Hepatocyte (in vitro differentiated cells): ENCODE results near the gene FBN1. TPM values are rescaled to one million over a fixed set of nuclear protein-coding genes. Genes with fewer than 3 reads are reported as not detected.

Source experiments
- DNase-seq: peaks from one replicate; pipeline ENCODE4 v3.0.0-alpha.2; 2016; ENCODE audit warnings: low spot score
- H2AFZ ChIP-seq: fragments of 200-600 bp; sonication (generic); 2 replicates; pipeline ENCODE4 v1.6.0; 2016; ENCODE audit warnings: antibody characterized with exemption, mild to moderate bottlenecking
- H3K27ac ChIP-seq: fragments of 200-600 bp; sonication (generic); 2 replicates; pipeline ENCODE4 v1.5.1; 2016; ENCODE audit warnings: mild to moderate bottlenecking
- H3K27me3 ChIP-seq: fragments of 200-600 bp; sonication (generic); 2 replicates; pipeline ENCODE4 v1.6.1; 2016
- H3K36me3 ChIP-seq: fragments of 200-600 bp; sonication (generic); replicated peaks from 2 replicates; pipeline ENCODE4 v1.5.1; 2016; ENCODE audit warnings: low read depth; ENCODE audit not compliant: insufficient read depth
- H3K4me1 ChIP-seq: fragments of 200-600 bp; sonication (generic); 2 replicates; pipeline ENCODE4 v1.5.1; 2016; ENCODE audit warnings: mild to moderate bottlenecking, moderate library complexity; ENCODE audit not compliant: insufficient read depth
- H3K4me2 ChIP-seq: fragments of 200-600 bp; sonication (generic); 2 replicates; pipeline ENCODE4 v1.6.0; 2016
- H3K4me3 ChIP-seq: fragments of 200-600 bp; sonication (generic); 2 replicates; pipeline ENCODE4 v1.5.1; 2016; ENCODE audit warnings: mild to moderate bottlenecking
- H3K79me2 ChIP-seq: fragments of 200-600 bp; sonication (generic); 2 replicates; pipeline ENCODE4 v1.6.0; 2017; ENCODE audit warnings: mild to moderate bottlenecking
- H3K9me2 ChIP-seq: fragments of 200-600 bp; sonication (generic); replicated peaks from 2 replicates; pipeline ENCODE4 v1.6.0; 2017; ENCODE audit warnings: mild to moderate bottlenecking; ENCODE audit not compliant: insufficient read depth
- H3K9me3 ChIP-seq: fragments of 200-600 bp; sonication (generic); 2 replicates; pipeline ENCODE4 v1.5.1; 2016; ENCODE audit warnings: low read depth, mild to moderate bottlenecking
- H4K20me1 ChIP-seq: fragments of 200-600 bp; sonication (generic); 2 replicates; pipeline ENCODE4 v1.6.0; 2016; ENCODE audit warnings: mild to moderate bottlenecking; ENCODE audit not compliant: insufficient read depth, poor library complexity, severe bottlenecking
- EZH2 ChIP-seq: fragments of 200-600 bp; sonication (generic); IDR thresholded peaks from 2 replicates; pipeline ENCODE4 v1.6.1; 2016; ENCODE audit warnings: antibody characterized with exemption, mild to moderate bottlenecking, borderline replicate concordance
- EZH2phosphoT487 ChIP-seq: fragments of 200-600 bp; sonication (generic); IDR thresholded peaks from one replicate; pipeline ENCODE4 v1.6.1; 2018; ENCODE audit warnings: antibody characterized with exemption, mild to moderate bottlenecking, low read depth, moderate library complexity; ENCODE audit not compliant: unreplicated experiment, severe bottlenecking
- WGBS: methylation state at CpG from one replicate; pipeline ENCODE4 v1.1.6; 2016; ENCODE audit warnings: low lambda C conversion rate; ENCODE audit errors: missing lambda C conversion rate; 5-methylcytosine and 5-hydroxymethylcytosine counted together
- polyA plus RNA-seq: library from polyadenylated mRNA; unstranded; fragments of >200 nt; fragmentation: Nextera tagmentation; extraction: Ambion mirVana; gene quantifications from 2 replicates; pipeline ENCODE4 v1.2.1, GENCODE V29; 2016
- total RNA-seq: library from RNA; depleted of rRNA; stranded (reverse); fragments of >200 nt; gene quantifications from 2 replicates; pipeline ENCODE4 v1.2.3, GENCODE V29; 2014
- TF ChIP-seq, protein P1 (sequence below): fragments of 200-600 bp; sonication (generic); IDR thresholded peaks from 2 replicates; pipeline ENCODE4 v1.5.1; 2016; ENCODE audit warnings: antibody characterized with exemption, mild to moderate bottlenecking; ENCODE audit not compliant: poor library complexity

Gene FBN1
- total and polyA plus RNA-seq, 2 experiments from 2014 or later: 76.6 to 199 TPM

DNA sequence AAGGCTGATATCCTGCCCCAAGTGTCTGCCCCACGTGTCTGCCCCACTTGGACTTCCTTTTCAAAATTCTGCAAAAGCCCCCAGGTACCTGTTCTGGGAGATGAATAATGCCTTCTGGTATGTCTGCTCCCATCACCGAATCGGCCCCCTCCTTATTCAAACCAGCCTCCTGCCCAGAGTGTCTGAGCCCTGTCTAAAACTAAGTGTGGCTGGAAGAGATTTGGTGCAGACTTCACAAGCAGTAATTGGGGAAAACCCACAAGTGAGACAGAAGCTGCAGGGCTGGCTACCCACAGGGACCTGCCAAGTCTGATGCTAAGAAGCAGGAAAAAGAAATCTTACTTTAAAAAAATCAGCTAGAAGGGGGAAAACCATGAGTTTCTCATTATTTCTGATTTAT is 229.2 kb downstream of the FBN1 start:
- H3K27me3 ChIP-seq: no peaks in the 10 kb centered on the region
- H4K20me1 ChIP-seq: no peaks in the 10 kb centered on the region
- no peak overlapping the region for H3K27ac ChIP-seq
- no peak overlapping the region for H3K4me2 ChIP-seq
- no peaks in the 10 kb centered on the region for H3K9me2 ChIP-seq
- 86% methylated on average over 3 of the region's 3 CpGs for WGBS
- no peaks in the 10 kb centered on the region for H3K9me3 ChIP-seq
- H3K4me1 ChIP-seq: no peaks in the 10 kb centered on the region
- H3K36me3 ChIP-seq: no peaks in the 10 kb centered on the region
- no peak overlapping the region for H2AFZ ChIP-seq
- H3K4me3 ChIP-seq: no peak overlapping the region
- TF ChIP-seq EZH2 (no peak), EZH2phosphoT487 (no peak)
- TF ChIP-seq, protein P1, sequence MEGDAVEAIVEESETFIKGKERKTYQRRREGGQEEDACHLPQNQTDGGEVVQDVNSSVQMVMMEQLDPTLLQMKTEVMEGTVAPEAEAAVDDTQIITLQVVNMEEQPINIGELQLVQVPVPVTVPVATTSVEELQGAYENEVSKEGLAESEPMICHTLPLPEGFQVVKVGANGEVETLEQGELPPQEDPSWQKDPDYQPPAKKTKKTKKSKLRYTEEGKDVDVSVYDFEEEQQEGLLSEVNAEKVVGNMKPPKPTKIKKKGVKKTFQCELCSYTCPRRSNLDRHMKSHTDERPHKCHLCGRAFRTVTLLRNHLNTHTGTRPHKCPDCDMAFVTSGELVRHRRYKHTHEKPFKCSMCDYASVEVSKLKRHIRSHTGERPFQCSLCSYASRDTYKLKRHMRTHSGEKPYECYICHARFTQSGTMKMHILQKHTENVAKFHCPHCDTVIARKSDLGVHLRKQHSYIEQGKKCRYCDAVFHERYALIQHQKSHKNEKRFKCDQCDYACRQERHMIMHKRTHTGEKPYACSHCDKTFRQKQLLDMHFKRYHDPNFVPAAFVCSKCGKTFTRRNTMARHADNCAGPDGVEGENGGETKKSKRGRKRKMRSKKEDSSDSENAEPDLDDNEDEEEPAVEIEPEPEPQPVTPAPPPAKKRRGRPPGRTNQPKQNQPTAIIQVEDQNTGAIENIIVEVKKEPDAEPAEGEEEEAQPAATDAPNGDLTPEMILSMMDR: no peak
- no peak for DNase-seq
- H3K79me2 ChIP-seq: no peaks in the 10 kb centered on the region

DNA sequence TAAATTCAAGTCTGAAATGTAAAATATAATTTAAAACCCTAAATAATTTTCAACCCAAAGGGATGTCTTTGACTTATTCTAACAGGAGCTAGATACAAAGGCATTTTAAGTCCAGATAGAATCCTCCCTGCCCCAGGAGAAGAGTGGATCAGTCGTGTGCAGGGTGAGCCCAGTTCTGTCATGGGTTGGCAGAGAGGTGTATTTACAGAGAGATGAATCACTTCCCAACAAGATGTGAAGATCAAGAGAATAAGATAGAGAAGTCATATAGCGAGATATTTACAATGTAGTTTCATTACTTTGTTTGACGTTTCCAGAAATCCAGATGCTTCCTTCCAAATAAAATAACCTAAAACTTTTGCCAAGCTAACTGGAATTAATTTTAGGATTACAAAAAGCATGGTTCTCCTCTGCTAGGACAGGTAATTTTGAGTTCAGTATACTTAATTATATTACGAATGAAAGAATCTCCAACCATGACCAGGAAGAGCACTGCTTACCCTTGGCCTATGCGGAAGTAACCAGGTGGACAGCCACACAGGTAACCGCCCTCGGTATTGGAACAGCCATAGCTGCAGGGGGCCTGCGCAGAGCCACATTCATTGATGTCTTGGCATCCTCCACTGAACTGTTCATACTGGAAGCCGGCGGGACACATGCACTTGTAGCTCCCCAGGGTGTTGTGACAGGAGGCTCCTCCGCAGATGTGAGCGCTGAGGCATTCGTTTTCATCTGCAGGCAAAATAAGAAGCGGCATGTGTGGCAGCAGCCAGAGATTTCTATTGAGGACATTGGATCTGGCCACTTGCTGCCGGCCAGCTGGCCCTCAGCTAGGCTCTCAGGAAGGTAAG is 230.2 kb downstream of the FBN1 start:
- Histone ChIP-seq H3K4me2 (no peak overlapping the region), H3K4me3 (no peak overlapping the region), H3K27ac (no peak overlapping the region), H3K36me3 (no peaks in the 10 kb centered on the region), H3K27me3 (no peaks in the 10 kb centered on the region), H3K4me1 (no peaks in the 10 kb centered on the region), H3K79me2 (no peaks in the 10 kb centered on the region), H2AFZ (no peak overlapping the region), H3K9me3 (no peaks in the 10 kb centered on the region), H4K20me1 (no peaks in the 10 kb centered on the region), H3K9me2 (no peaks in the 10 kb centered on the region)
- WGBS: 88% methylated on average over 15 of the region's 15 CpGs
- DNase-seq: no peak
- TF ChIP-seq, protein P1: no peak
- no peak for TF ChIP-seq EZH2phosphoT487
- no peak for TF ChIP-seq EZH2

DNA sequence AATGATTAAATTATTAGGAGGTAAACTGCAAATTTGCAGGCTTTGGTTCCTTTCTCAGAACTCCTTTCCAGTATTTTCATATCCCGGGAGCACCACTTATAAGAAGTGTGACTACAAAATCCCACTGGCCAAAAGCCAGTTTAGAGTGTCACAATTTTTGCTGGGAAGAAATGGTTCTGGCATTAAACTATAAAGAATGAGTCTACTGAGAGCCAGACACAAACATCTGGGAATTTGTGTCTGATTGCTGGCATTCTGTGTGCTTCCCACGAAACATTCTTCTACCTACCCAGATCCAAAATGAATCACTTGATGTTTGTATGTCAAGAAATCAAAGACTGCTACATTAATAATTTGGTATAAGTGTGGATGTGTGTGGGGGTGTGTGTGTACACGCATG is 231.5 kb downstream of the FBN1 start:
- Histone ChIP-seq H3K27ac (no peak overlapping the region), H3K27me3 (no peaks in the 10 kb centered on the region), H4K20me1 (no peaks in the 10 kb centered on the region), H3K4me2 (no peak overlapping the region), H3K36me3 (no peaks in the 10 kb centered on the region), H3K79me2 (no peaks in the 10 kb centered on the region), H3K4me1 (no peaks in the 10 kb centered on the region), H3K9me2 (no peaks in the 10 kb centered on the region), H3K4me3 (no peak overlapping the region), H3K9me3 (no peaks in the 10 kb centered on the region), H2AFZ (no peak overlapping the region)
- 95% methylated on average over 3 of the region's 3 CpGs for WGBS
- no peak for DNase-seq
- no peak for TF ChIP-seq EZH2phosphoT487

DNA sequence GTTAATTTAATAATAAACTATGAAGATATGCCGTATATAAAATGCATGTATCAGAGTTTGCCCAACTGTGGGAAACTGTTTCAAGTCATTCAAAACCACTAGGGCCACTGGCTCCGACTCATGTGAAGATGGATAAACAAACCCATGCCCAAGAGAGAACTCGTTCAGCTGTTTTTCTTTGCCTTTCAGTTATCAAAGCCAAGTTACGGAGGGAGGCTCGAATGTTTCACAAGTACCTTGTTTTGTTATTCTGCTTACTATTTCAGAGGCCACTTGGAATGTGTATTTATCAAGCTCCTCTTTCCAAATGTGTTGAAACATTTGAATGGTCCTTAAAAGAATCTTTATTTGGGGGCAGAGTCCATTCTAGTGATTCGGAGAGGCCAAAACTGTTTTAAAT is 232.2 kb downstream of the FBN1 start:
- Histone ChIP-seq H3K27ac (no peak overlapping the region), H3K4me2 (no peak overlapping the region), H3K9me2 (no peaks in the 10 kb centered on the region), H3K36me3 (no peaks in the 10 kb centered on the region), H3K4me1 (no peaks in the 10 kb centered on the region), H3K9me3 (no peaks in the 10 kb centered on the region), H2AFZ (no peak overlapping the region), H4K20me1 (no peaks in the 10 kb centered on the region), H3K27me3 (no peaks in the 10 kb centered on the region), H3K4me3 (no peak overlapping the region), H3K79me2 (no peaks in the 10 kb centered on the region)
- no peak for TF ChIP-seq EZH2phosphoT487
- no peak for TF ChIP-seq EZH2
- TF ChIP-seq, protein P1: no peak
- WGBS: 79% methylated on average over 6 of the region's 6 CpGs
- DNase-seq: no peak
